Fibroblast of lung (primary cell): Measurements from ENCODE around the gene DPEP3. TPM values are rescaled to one million over a fixed set of nuclear protein-coding genes. Genes with fewer than 3 reads are reported as not detected.
"Not testable (repeated sequence)": the region's sequence is repeated elsewhere in the genome, so short reads cannot be mapped to it uniquely, and the experiment has no call there.

Source experiments
- DNase-seq, 2 donors: peaks; one replicate each; pipeline versions ENCODE4 v3.0.0 to v3.0.0-alpha.2; 2010; ENCODE audit warnings: low read depth in 2 of 2
- H2AFZ ChIP-seq: 2 replicates; pipeline ENCODE4 v1.5.1; 2012; ENCODE audit warnings: low read length, control low read depth, inconsistent platforms
- H3K27ac ChIP-seq: 2 replicates; pipeline ENCODE4 v1.5.1; 2011; ENCODE audit warnings: low read length, control low read depth; ENCODE audit not compliant: insufficient read depth
- H3K27me3 ChIP-seq: 2 replicates; pipeline ENCODE4 v1.5.1; 2011; ENCODE audit warnings: mild to moderate bottlenecking, low read length; ENCODE audit not compliant: control insufficient read depth, insufficient read depth
- H3K36me3 ChIP-seq: 2 replicates; pipeline ENCODE4 v1.5.1; 2011; ENCODE audit warnings: low read length; ENCODE audit not compliant: control insufficient read depth, insufficient read depth
- H3K4me1 ChIP-seq: 2 replicates; pipeline ENCODE4 v1.5.1; 2011; ENCODE audit warnings: low read length; ENCODE audit not compliant: control insufficient read depth, insufficient read depth; ENCODE audit errors: extremely low read depth
- H3K4me2 ChIP-seq: 2 replicates; pipeline ENCODE4 v1.5.1; 2011; ENCODE audit warnings: low read length, control low read depth; ENCODE audit not compliant: insufficient read depth; ENCODE audit errors: extremely low read depth
- H3K4me3 ChIP-seq, 4 experiments: fragments of 200-600 bp in 1 of 4; sonication (generic) in 1 of 4; replicated peaks in 1 of 4; 2 replicates each; pipeline ENCODE4 v1.5.1; 2011 to 2016; ENCODE audit warnings: low read length in 4 of 4, low read depth in 3 of 4, mild to moderate bottlenecking in 3 of 4, control low read depth in 2 of 4, inconsistent platforms in 1 of 4, mixed read lengths in 1 of 4; ENCODE audit not compliant: insufficient read depth in 1 of 4; ENCODE audit errors: control extremely low read depth in 1 of 4
- H3K79me2 ChIP-seq: 2 replicates; pipeline ENCODE4 v1.5.1; 2012; ENCODE audit warnings: mild to moderate bottlenecking, low read length, inconsistent platforms; ENCODE audit not compliant: control insufficient read depth, insufficient read depth
- H3K9ac ChIP-seq: 2 replicates; pipeline ENCODE4 v1.5.1; 2011; ENCODE audit warnings: mild to moderate bottlenecking, low read length, control low read depth; ENCODE audit not compliant: insufficient read depth
- H3K9me3 ChIP-seq: 2 replicates; pipeline ENCODE4 v1.5.1; 2012; ENCODE audit warnings: low read depth, low read length; ENCODE audit not compliant: control insufficient read depth, insufficient read depth
- H4K20me1 ChIP-seq: 2 replicates; pipeline ENCODE4 v1.5.1; 2011; ENCODE audit warnings: low read length; ENCODE audit not compliant: control insufficient read depth, insufficient read depth; ENCODE audit errors: extremely low read depth
- CTCF ChIP-seq, 2 donors: IDR thresholded peaks in 1 of 2; conservative IDR thresholded peaks in 1 of 2; 1 replicate in 1 of 2; 2 replicates in 1 of 2; pipeline ENCODE4 v1.5.1; 2011 to 2012; ENCODE audit warnings: low read length in 2 of 2, control low read depth in 1 of 2, inconsistent platforms in 1 of 2, low read depth in 1 of 2, mild to moderate bottlenecking in 1 of 2
- EZH2 ChIP-seq: IDR thresholded peaks from 2 replicates; pipeline ENCODE4 v1.5.1; 2012; ENCODE audit warnings: low read length, control low read depth, mild to moderate bottlenecking; ENCODE audit errors: missing control alignments
- polyA plus RNA-seq, 2 donors: library from polyadenylated mRNA; depleted of rRNA in 1 of 2; stranded (reverse) in 1 of 2; unstranded in 1 of 2; fragments of >200 nt; gene quantifications; 2 replicates each; pipeline ENCODE4 v1.2.1, GENCODE V29; 2011 to 2012; ENCODE audit warnings: missing spikeins in 1 of 2
- total RNA-seq: library from RNA; depleted of rRNA; stranded (reverse); fragments of >200 nt; gene quantifications from 2 replicates; pipeline ENCODE4 v1.2.1, GENCODE V29; 2014

Gene DPEP3
- total and polyA plus RNA-seq, 2 donors (not counting 1 experiment from before 2014, with no cell fraction given) = not detected

- no peaks in the 10 kb centered on the region for H3K4me1 ChIP-seq
- no peak overlapping the region for H2AFZ ChIP-seq
- TF ChIP-seq EZH2 = no peak
- H3K9ac ChIP-seq = no peak overlapping the region
- H3K4me2 ChIP-seq = no peak overlapping the region
- H3K4me3 ChIP-seq = no peak overlapping the region
- H4K20me1 ChIP-seq = no peaks in the 10 kb centered on the region
- H3K9me3 ChIP-seq = no peaks in the 10 kb centered on the region
- H3K27me3 ChIP-seq = peaks cover 11% of the 10 kb centered on the region
- no peaks in the 10 kb centered on the region for H3K79me2 ChIP-seq
- no peak for DNase-seq
- H3K36me3 ChIP-seq = no peaks in the 10 kb centered on the region
- H3K27ac ChIP-seq = no peak overlapping the region
Observed at GRCh38 chr16:67977005-67977404, 3.3 kb downstream of the DPEP3 start.

GRCh38 chr16:67976205-67976604 is 4.1 kb downstream of the DPEP3 start:
- H3K4me3 ChIP-seq = no peak overlapping the region
- no peak for DNase-seq
- H3K27me3 ChIP-seq = peaks cover 11% of the 10 kb centered on the region
- no peaks in the 10 kb centered on the region for H3K79me2 ChIP-seq
- H3K4me2 ChIP-seq = no peak overlapping the region
- H4K20me1 ChIP-seq = no peaks in the 10 kb centered on the region
- H3K27ac ChIP-seq = no peak overlapping the region
- H3K4me1 ChIP-seq = no peaks in the 10 kb centered on the region
- no peak overlapping the region for H2AFZ ChIP-seq
- no peaks in the 10 kb centered on the region for H3K36me3 ChIP-seq
- no peak overlapping the region for H3K9ac ChIP-seq
- TF ChIP-seq CTCF (conservative IDR thresholded peaks at IDR 0.05 in 1 of 2, IDR thresholded peaks at IDR 0.05 in 1 of 2; ENCODE audit: low read depth in 1 of 2, low read length in 2 of 2) (no peak), EZH2 (no peak)
- H3K9me3 ChIP-seq = no peaks in the 10 kb centered on the region

GRCh38 chr16:67975321-67976105 is 4.8 kb downstream of the DPEP3 start:
- H3K27ac ChIP-seq = no peak overlapping the region
- no peak overlapping the region for H3K9ac ChIP-seq
- H2AFZ ChIP-seq = no peak overlapping the region
- H3K79me2 ChIP-seq = no peaks in the 10 kb centered on the region
- H3K9me3 ChIP-seq = no peaks in the 10 kb centered on the region
- H3K27me3 ChIP-seq = peaks cover 11% of the 10 kb centered on the region
- H3K36me3 ChIP-seq = no peaks in the 10 kb centered on the region
- no peak for TF ChIP-seq CTCF (conservative IDR thresholded peaks at IDR 0.05 in 1 of 2, IDR thresholded peaks at IDR 0.05 in 1 of 2; ENCODE audit: low read depth in 1 of 2, low read length in 2 of 2)
- TF ChIP-seq EZH2 = no peak
- H4K20me1 ChIP-seq = no peaks in the 10 kb centered on the region
- no peaks in the 10 kb centered on the region for H3K4me1 ChIP-seq
- no peak for DNase-seq
- no peak overlapping the region for H3K4me3 ChIP-seq
- no peak overlapping the region for H3K4me2 ChIP-seq

- H3K4me2 ChIP-seq, H4K20me1 ChIP-seq, H3K36me3 ChIP-seq, H3K4me1 ChIP-seq, H2AFZ ChIP-seq, H3K9me3 ChIP-seq, H3K4me3 ChIP-seq, H3K9ac ChIP-seq, H3K27ac ChIP-seq, DNase-seq: not testable (repeated sequence)
- Histone ChIP-seq H3K79me2 (peaks cover 10% of the 10 kb centered on the region), H3K27me3 (peaks cover 10% of the 10 kb centered on the region)
Observed at GRCh38 chr16:67972285-67972684, 8.0 kb downstream of the DPEP3 start.
